Cerebellar cortex (tissue), 1 donor: ENCODE measurements around the gene AP1AR.

ENCODE experiments used
- DNase-seq: peaks from one replicate; pipeline ENCODE4 v3.0.0-alpha.2; 2015; ENCODE audit warnings: low spot score

Gene AP1AR

GRCh38 chr4:112312610-112313239, 81.1 kb downstream of the AP1AR start:
- DNase-seq = no peak

GRCh38 chr4:112315446-112315845, 83.9 kb downstream of the AP1AR start:
- no peak for DNase-seq

DNA sequence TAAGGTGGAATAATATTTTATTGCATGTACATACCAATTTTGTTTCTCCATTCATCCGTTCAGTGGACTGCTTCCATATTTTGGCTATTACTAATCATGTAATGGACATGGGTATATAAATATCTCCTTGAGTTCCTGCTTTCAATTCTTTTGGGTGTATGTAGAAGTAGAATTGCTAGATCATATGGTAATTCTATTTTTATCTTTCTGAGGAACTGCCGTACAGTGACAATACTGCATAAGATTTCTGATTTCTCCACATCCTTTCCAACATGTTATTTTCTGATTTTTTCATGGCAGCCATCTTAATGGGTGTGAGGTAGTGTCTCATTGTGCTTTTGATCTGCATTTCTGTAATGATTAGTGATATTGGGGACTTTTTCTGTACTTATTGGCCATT, 84.8 kb downstream of the AP1AR start:
- DNase-seq = no peak

GRCh38 chr4:112318239-112319142, 86.9 kb downstream of the AP1AR start:
- DNase-seq = no peak
